A549 (cell line): ENCODE data around the gene LHX1. TPM values are rescaled to one million over a fixed set of nuclear protein-coding genes. Genes with fewer than 3 reads are reported as not detected.

Experiments used
- ATAC-seq, 2 experiments: fragments of 200-7000 bp in 1 of 2; fragments of >200 bp in 1 of 2; cut with Nextera tagmentation in 1 of 2; cut with Tn5 transposase in 1 of 2; 3 replicates each; pipeline versions ENCODE4 v1.8.0 to v1.9.1; 2018 to 2020; ENCODE audit warnings: mild to moderate bottlenecking in 1 of 2, moderate library complexity in 1 of 2
- CTCF ChIA-PET: fragments of 300-600 bp; sonication (Branson Sonifier 250); formaldehyde crosslinking; extraction: SDS; loops from one replicate; lab custom pipeline; 2021; ENCODE audit warnings: antibody characterized with exemption, inconsistent platforms; lab: Yijun Ruan, JAX
- POLR2A ChIA-PET: fragments of 350-600 bp; formaldehyde crosslinking; extraction: SDS; loops from one replicate; lab custom pipeline; 2021; ENCODE audit warnings: antibody characterized with exemption, inconsistent platforms; lab: Yijun Ruan, JAX
- DNase-seq, 2 experiments: peaks; one replicate each; pipeline versions ENCODE4 v3.0.0 to v3.0.0-alpha.2; 2011 to 2016; ENCODE audit warnings: low read depth in 1 of 2, low spot score in 1 of 2
- FAIRE-seq: peaks from 2 replicates; lab custom pipeline; 2011; peaks lifted over from hg19 to GRCh38; lab: Jason Lieb, UNC
- H3K27ac ChIP-seq, 2 experiments: fragments of >200 bp; sonication (Bioruptor Twin); formaldehyde crosslinking; 3 replicates each; pipeline ENCODE4 v1.5.1; 2016 to 2017
- H3K4me1 ChIP-seq: fragments of >200 bp; sonication (Bioruptor Twin); formaldehyde crosslinking; 3 replicates; pipeline ENCODE4 v1.6.1; 2016
- H3K4me2 ChIP-seq: fragments of >200 bp; sonication (Bioruptor Twin); formaldehyde crosslinking; 3 replicates; pipeline ENCODE4 v1.6.1; 2016
- H3K4me3 ChIP-seq: fragments of >200 bp; sonication (Bioruptor Twin); formaldehyde crosslinking; 3 replicates; pipeline ENCODE4 v1.5.1; 2016
- H3K9me3 ChIP-seq: fragments of >200 bp; sonication (Bioruptor Twin); formaldehyde crosslinking; 3 replicates; pipeline ENCODE4 v1.6.1; 2016
- CBX2 ChIP-seq: fragments of 200-600 bp; sonication (generic); IDR thresholded peaks from 2 replicates; pipeline ENCODE4 v1.6.1; 2016; ENCODE audit warnings: low read depth, mild to moderate bottlenecking, borderline replicate concordance
- CEBPB ChIP-seq, 2 experiments: fragments of >200 bp in 1 of 2; sonication (Bioruptor Twin) in 1 of 2; formaldehyde crosslinking in 1 of 2; IDR thresholded peaks; 2 replicates each; pipeline ENCODE4 v1.6.1; 2012 to 2016
- EP300 ChIP-seq, 2 experiments: fragments of >200 bp; sonication (Bioruptor Twin); formaldehyde crosslinking; IDR thresholded peaks; 2 replicates in 1 of 2; 3 replicates in 1 of 2; pipeline ENCODE4 v1.6.1; 2016 to 2017
- FOSL2 ChIP-seq, 2 experiments: fragments of 450-650 bp in 1 of 2; fragments of >200 bp in 1 of 2; sonication (Bioruptor Twin) in 1 of 2; formaldehyde crosslinking; IDR thresholded peaks; 2 replicates each; pipeline versions ENCODE4 v1.5.0 to v1.6.1; 2016 to 2020; ENCODE audit warnings: mild to moderate bottlenecking in 1 of 2, moderate library complexity in 1 of 2
- JUNB ChIP-seq: fragments of >200 bp; sonication (Bioruptor Twin); formaldehyde crosslinking; IDR thresholded peaks from 2 replicates; pipeline ENCODE4 v1.6.1; 2016
- KDM1A ChIP-seq: fragments of 200-600 bp; sonication (generic); IDR thresholded peaks from 2 replicates; pipeline ENCODE4 v1.6.1; 2016; ENCODE audit warnings: low read depth, mild to moderate bottlenecking
- MAFK ChIP-seq: fragments of 450-650 bp; IDR thresholded peaks from 2 replicates; pipeline ENCODE4 v1.6.1; 2014; ENCODE audit not compliant: partially characterized antibody
- NPAS2 ChIP-seq: fragments of 250-450 bp; sonication (Bioruptor Pico); IDR thresholded peaks from 2 replicates; pipeline ENCODE4 v1.8.0; 2022; ENCODE audit warnings: mild to moderate bottlenecking, moderate library complexity, borderline replicate concordance
- NR3C1 ChIP-seq: fragments of >200 bp; sonication (Bioruptor Twin); formaldehyde crosslinking; IDR thresholded peaks from 3 replicates; pipeline ENCODE4 v1.6.1; 2017
- RARB ChIP-seq: fragments of 250-450 bp; sonication (Bioruptor Pico); IDR thresholded peaks from 2 replicates; pipeline ENCODE4 v1.8.0; 2021; ENCODE audit warnings: mild to moderate bottlenecking, moderate library complexity
- RCOR1 ChIP-seq: fragments of 150-350 bp; IDR thresholded peaks from 2 replicates; pipeline ENCODE4 v1.6.1; 2014; ENCODE audit warnings: antibody characterized with exemption, low read length, low read depth
- RNF2 ChIP-seq: fragments of 200-600 bp; sonication (generic); IDR thresholded peaks from 2 replicates; pipeline ENCODE4 v1.6.1; 2016; ENCODE audit warnings: low read depth, mild to moderate bottlenecking, antibody characterized with exemption, moderate library complexity, borderline replicate concordance
- TFCP2L1 ChIP-seq: fragments of 250-450 bp; sonication (Bioruptor Pico); IDR thresholded peaks from 2 replicates; pipeline ENCODE4 v1.5.0; 2021; ENCODE audit warnings: mild to moderate bottlenecking
- ZNF302 ChIP-seq: fragments of 250-450 bp; sonication (Bioruptor Pico); IDR thresholded peaks from 2 replicates; pipeline ENCODE4 v1.9.0; 2021; ENCODE audit warnings: inconsistent platforms, mild to moderate bottlenecking, moderate library complexity
- WGBS: methylation state at CpG from one replicate; pipeline ENCODE4 v1.1.6; 2017; ENCODE audit errors: missing lambda C conversion rate; 5-methylcytosine and 5-hydroxymethylcytosine counted together
- polyA plus RNA-seq, 4 experiments: library from polyadenylated mRNA; depleted of rRNA in 3 of 4; stranded (reverse); fragments of >200 nt; fragmentation: RNase III in 1 of 4; extraction: RNeasy Plus Mini Kit Qiagen cat#74134 plus additional on column Dnase treatment in 1 of 4; gene quantifications; 2 replicates in 3 of 4; 3 replicates in 1 of 4; pipeline ENCODE4 v1.2.3, GENCODE V29; 2011 to 2017
- TF ChIP-seq, protein P1 (sequence below): fragments of 450-650 bp; IDR thresholded peaks from 2 replicates; pipeline ENCODE4 v1.6.1; 2014; ENCODE audit warnings: antibody characterized with exemption
- TF ChIP-seq, protein P2 (sequence below): fragments of 250-450 bp; sonication (Bioruptor Pico); IDR thresholded peaks from 2 replicates; pipeline ENCODE4 v1.5.0; 2020; ENCODE audit warnings: low read depth, mild to moderate bottlenecking, moderate library complexity
- TF ChIP-seq, protein P3 (sequence below): IDR thresholded peaks from 2 replicates; pipeline ENCODE4 v1.6.1; 2012
- TF ChIP-seq, protein P4 (sequence below): fragments of 150-350 bp; IDR thresholded peaks from 2 replicates; pipeline ENCODE4 v1.6.1; 2014; ENCODE audit warnings: low read depth, mild to moderate bottlenecking, low read length
- TF ChIP-seq, protein P5 (sequence below): fragments of 250-450 bp; sonication (Bioruptor Pico); IDR thresholded peaks from 2 replicates; pipeline ENCODE4 v1.5.0; 2021; ENCODE audit warnings: mild to moderate bottlenecking, moderate library complexity, borderline replicate concordance

The LHX1 gene
- polyA plus RNA-seq, 2 of the 4 experiments (the other 2 are of a cell fraction), result 0.53 to 2.2 TPM

DNA sequence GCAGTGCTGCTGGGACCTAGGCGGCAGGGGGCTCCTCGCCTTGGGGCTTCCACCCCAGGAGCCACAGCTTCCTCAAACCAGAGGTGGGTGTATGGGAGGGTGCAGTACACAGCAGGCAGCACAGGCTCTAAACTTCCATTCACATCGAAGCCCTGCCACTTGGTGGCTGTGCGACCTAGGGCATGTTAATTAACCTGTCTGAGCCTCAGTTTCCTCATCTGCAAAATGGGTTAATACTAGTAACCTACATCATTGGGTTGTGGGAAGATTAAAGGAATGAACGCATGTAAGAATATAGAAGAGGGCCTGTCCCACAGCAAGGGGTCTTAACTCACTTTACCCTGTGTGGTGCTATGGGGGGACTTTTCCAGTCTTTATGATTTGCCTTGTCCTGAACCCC lies 26.8 kb upstream of the LHX1 start:
- WGBS, result 53% methylated on average over 5 of the region's 5 CpGs
- FAIRE-seq (no peak), DNase-seq (no peak), ATAC-seq (no peak)
- CTCF ChIA-PET, result interaction anchor here (0.7 to 2.6 kb wide), 5 partner anchors 9 to 281 kb away, joined by 3 to 10 read pairs (median 5); no protein-coding TSS in a partner anchor
- Histone ChIP-seq H3K4me2 (no peak overlapping the region), H3K9me3 (no peaks in the 10 kb centered on the region), H3K4me3 (no peak overlapping the region), H3K4me1 (no peaks in the 10 kb centered on the region), H3K27ac (no peak overlapping the region)
- POLR2A ChIA-PET, result no interaction called here
- TF ChIP-seq CEBPB (IDR thresholded peaks at IDR 0.05) (no peak), FOSL2 (IDR thresholded peaks at IDR 0.05) (no peak), FOSL2 (CRISPR knock-in tag; IDR thresholded peaks at IDR 0.05) (no peak), KDM1A (peak; percentile 21; the same call in 1 of the 2 replicates), NPAS2 (CRISPR knock-in tag) (no peak), RCOR1 (no peak)

DNA sequence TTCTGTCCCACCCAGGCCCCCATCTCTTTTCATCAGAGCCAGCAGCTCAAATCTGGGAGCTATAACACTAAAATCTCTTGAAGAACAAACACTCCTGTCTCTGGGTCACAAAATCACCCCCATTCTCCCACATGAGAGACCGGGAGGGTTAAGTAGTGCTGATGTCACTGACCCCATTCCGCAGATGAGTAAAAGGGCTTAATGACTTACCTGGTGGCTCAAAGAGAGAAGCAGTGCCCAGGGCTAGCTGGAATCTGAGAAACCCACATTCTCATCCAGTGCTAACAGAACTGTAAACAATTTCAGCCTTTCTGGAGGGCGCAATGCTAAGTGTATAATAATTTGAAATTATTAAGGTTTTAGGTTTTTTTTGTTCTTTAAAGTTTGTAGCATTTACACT lies 26.3 kb upstream of the LHX1 start:
- Histone ChIP-seq H3K27ac (no peak overlapping the region), H3K4me2 (no peak overlapping the region), H3K9me3 (no peaks in the 10 kb centered on the region), H3K4me1 (no peaks in the 10 kb centered on the region), H3K4me3 (no peak overlapping the region)
- ChIA-PET POLR2A (no interaction called here), CTCF (interaction anchor here (1.3 to 2.0 kb wide), 3 partner anchors 20 to 281 kb away, joined by 4 to 5 read pairs (median 5); no protein-coding TSS in a partner anchor)
- FAIRE-seq (no peak), ATAC-seq (no peak), DNase-seq (no peak)
- no peak for TF ChIP-seq TFCP2L1
- TF ChIP-seq, protein P1, sequence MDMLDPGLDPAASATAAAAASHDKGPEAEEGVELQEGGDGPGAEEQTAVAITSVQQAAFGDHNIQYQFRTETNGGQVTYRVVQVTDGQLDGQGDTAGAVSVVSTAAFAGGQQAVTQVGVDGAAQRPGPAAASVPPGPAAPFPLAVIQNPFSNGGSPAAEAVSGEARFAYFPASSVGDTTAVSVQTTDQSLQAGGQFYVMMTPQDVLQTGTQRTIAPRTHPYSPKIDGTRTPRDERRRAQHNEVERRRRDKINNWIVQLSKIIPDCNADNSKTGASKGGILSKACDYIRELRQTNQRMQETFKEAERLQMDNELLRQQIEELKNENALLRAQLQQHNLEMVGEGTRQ, result no peak
- TF ChIP-seq RARB (CRISPR knock-in tag), result no peak
- TF ChIP-seq CBX2, result no peak
- no peak for TF ChIP-seq RNF2
- TF ChIP-seq, protein P2, sequence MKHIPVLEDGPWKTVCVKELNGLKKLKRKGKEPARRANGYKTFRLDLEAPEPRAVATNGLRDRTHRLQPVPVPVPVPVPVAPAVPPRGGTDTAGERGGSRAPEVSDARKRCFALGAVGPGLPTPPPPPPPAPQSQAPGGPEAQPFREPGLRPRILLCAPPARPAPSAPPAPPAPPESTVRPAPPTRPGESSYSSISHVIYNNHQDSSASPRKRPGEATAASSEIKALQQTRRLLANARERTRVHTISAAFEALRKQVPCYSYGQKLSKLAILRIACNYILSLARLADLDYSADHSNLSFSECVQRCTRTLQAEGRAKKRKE (CRISPR knock-in tag), result no peak
- no peak for TF ChIP-seq JUNB
- TF ChIP-seq CEBPB (IDR thresholded peaks at IDR 0.05), result no peak
- no peak for TF ChIP-seq EP300 (IDR thresholded peaks at IDR 0.05)
- TF ChIP-seq, protein P3, sequence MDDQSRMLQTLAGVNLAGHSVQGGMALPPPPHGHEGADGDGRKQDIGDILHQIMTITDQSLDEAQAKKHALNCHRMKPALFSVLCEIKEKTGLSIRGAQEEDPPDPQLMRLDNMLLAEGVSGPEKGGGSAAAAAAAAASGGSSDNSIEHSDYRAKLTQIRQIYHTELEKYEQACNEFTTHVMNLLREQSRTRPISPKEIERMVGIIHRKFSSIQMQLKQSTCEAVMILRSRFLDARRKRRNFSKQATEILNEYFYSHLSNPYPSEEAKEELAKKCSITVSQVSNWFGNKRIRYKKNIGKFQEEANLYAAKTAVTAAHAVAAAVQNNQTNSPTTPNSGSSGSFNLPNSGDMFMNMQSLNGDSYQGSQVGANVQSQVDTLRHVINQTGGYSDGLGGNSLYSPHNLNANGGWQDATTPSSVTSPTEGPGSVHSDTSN, result no peak
- TF ChIP-seq, protein P4, sequence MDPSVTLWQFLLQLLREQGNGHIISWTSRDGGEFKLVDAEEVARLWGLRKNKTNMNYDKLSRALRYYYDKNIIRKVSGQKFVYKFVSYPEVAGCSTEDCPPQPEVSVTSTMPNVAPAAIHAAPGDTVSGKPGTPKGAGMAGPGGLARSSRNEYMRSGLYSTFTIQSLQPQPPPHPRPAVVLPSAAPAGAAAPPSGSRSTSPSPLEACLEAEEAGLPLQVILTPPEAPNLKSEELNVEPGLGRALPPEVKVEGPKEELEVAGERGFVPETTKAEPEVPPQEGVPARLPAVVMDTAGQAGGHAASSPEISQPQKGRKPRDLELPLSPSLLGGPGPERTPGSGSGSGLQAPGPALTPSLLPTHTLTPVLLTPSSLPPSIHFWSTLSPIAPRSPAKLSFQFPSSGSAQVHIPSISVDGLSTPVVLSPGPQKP, result no peak
- no peak for TF ChIP-seq NR3C1
- TF ChIP-seq ZNF302 (CRISPR knock-in tag), result no peak
- no peak for TF ChIP-seq MAFK
- TF ChIP-seq, protein P5, sequence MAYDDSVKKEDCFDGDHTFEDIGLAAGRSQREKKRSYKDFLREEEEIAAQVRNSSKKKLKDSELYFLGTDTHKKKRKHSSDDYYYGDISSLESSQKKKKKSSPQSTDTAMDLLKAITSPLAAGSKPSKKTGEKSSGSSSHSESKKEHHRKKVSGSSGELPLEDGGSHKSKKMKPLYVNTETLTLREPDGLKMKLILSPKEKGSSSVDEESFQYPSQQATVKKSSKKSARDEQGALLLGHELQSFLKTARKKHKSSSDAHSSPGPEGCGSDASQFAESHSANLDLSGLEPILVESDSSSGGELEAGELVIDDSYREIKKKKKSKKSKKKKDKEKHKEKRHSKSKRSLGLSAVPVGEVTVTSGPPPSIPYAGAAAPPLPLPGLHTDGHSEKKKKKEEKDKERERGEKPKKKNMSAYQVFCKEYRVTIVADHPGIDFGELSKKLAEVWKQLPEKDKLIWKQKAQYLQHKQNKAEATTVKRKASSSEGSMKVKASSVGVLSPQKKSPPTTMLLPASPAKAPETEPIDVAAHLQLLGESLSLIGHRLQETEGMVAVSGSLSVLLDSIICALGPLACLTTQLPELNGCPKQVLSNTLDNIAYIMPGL (CRISPR knock-in tag), result no peak
- WGBS, result 54% methylated on average over 3 of the region's 3 CpGs
